Activated CD4-positive, alpha-beta T cell treated with anti-CD3 and anti-CD28 coated beads, Interleukin-10, Interleukin-2, amounts not matched to agents 100 ng/mL and 50 ng/mL, durations not matched to agents 16 hours and 8 hours (primary cell): ENCODE measurements around the gene PHRF1.
A peak's percentile ranks its signal among the peaks of the same experiment; 100 is the strongest.
"Not testable (repeated sequence)": the region's sequence is repeated elsewhere in the genome, so short reads cannot be mapped to it uniquely, and the experiment has no call there.

Source experiments
- DNase-seq: peaks from one replicate; pipeline ENCODE4 v3.0.0-alpha.2; 2020

The PHRF1 gene

DNA sequence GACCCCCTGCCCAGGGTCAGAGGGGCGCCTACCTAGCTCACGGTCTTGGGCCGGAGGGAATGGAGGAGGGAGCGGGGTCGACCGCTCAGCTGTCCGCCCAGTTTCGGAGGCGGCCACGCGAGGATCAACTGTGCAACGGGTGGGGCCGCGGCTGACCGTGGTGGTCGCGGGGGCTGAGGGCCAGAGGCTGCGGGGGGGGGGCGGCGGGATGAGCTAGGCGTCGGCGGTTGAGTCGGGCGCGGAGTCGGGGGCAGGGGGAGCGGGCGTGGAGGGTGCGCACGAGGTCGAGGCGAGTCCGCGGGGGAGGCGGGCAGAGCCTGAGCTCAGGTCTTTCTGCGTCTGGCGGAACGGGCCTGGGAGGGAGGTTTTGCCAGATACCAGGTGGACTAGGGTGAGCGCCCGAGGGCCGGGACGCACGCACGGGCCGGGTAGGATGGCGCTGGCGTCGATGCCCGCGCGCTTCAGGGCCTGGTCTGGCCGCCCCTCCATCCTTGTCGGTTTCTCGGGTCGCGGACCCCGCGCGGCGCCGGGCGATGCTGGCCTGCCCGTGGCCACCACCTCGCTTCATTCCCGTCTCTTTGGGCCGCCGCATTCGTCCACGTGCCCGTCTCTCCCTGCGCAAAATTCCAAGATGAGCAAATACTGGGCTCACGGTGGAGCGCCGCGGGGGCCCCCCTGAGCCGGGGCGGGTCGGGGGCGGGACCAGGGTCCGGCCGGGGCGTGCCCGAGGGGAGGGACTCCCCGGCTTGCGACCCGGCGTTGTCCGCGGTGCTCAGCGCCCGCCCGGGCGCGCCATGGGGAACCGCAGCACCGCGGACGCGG is 60.5 kb downstream of the PHRF1 start, which contains the start of gene DRD4:
DRD4 (plus strand) TSS at position 759 of the 822 bp plus-strand sequence; CDS start at position 795, 36 bp downstream.
- DNase-seq = no peak

DNA sequence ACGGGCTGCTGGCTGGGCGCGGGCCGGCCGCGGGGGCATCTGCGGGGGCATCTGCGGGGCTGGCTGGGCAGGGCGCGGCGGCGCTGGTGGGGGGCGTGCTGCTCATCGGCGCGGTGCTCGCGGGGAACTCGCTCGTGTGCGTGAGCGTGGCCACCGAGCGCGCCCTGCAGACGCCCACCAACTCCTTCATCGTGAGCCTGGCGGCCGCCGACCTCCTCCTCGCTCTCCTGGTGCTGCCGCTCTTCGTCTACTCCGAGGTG is 61.0 kb downstream of the PHRF1 start:
- DNase-seq = no peak

DNA sequence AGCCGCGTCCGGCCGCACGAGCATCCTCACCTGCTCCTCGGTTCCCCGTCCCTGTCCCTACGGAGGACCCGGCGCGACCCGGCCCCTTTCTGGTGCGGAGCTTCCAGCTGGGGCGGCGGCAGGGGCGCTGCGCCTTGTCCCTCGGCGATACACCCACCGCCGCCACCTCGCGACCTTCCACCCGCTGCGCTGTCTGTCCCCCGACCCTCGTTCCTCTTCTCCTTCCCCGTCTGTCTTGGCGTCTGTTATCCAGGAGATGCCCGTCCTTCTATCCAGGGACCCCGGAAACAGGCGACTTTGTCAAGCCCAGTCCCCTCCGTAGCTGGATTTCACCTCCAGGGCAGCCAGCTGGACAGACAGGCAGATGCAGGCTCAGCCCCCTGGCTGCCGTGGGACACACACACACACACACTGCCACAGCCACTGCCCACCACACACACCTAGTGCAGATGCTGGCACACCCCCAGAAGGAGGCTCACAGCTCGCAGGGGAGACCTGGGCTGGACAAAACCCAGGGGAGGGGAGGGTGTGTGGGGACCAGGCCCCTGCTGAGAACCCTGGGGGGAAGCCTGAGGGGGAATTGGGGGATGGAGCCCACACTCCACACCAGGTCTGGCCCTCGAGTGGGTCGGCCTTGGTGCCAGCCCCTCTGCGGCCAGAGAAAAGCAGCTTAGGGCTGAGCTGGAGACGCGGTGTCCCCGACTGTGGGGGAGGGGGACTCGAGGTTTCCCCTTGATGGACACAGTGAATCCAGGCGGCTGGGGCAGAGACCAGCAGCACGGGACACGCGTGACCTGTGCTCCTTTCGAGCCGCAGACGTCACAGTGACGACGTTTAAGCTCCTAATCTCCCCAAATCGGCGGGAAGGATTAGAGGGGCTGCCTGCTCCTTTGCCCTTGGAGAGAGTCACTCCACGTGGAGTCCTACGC is 61.6 kb downstream of the PHRF1 start:
- no peak for DNase-seq

DNA sequence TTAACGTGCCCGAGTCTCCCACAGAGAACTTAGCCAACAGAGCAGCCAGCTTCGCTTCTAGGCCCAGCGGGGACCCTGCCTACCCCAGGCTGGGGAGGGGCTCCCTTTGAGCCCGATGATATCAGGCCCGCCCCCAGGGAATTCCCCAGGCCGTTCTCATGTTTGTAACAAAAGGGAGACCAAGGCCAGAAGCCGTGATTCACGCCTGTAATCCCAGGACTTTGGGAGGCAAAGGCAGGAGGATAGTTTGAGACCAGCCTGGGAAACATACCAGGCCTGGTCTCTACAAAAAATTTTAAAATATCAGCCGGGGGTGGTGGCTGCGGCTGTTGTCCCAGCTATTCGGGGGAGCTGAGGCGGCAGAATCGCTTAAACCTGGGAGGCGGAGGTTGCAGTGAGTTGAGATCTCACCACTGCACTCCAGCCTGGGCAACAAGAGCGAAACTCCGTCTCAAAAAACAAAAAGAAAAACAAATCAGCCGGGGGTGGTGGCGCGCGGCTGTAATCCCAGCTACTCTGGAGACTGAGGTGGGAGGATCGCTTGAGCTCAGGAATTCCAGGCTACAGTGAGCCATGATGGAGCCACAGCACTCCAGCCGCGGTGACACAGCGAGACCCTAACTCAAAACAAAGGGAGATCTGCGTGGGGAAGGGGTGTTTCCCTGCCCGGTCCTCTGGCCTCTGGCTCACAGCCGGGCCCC is 62.5 kb downstream of the PHRF1 start:
- DNase-seq = no peak

DNA sequence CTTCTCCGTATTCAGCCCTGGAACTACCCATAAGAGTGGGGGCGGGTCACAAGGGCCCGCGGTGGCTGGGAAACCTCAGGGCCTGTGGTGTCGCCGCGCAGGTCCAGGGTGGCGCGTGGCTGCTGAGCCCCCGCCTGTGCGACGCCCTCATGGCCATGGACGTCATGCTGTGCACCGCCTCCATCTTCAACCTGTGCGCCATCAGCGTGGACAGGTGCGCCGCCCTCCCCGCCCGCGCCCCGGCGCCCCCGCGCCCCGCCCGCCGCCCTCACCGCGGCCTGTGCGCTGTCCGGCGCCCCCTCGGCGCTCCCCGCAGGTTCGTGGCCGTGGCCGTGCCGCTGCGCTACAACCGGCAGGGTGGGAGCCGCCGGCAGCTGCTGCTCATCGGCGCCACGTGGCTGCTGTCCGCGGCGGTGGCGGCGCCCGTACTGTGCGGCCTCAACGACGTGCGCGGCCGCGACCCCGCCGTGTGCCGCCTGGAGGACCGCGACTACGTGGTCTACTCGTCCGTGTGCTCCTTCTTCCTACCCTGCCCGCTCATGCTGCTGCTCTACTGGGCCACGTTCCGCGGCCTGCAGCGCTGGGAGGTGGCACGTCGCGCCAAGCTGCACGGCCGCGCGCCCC is 63.2 kb downstream of the PHRF1 start:
- DNase-seq = no peak

DNA sequence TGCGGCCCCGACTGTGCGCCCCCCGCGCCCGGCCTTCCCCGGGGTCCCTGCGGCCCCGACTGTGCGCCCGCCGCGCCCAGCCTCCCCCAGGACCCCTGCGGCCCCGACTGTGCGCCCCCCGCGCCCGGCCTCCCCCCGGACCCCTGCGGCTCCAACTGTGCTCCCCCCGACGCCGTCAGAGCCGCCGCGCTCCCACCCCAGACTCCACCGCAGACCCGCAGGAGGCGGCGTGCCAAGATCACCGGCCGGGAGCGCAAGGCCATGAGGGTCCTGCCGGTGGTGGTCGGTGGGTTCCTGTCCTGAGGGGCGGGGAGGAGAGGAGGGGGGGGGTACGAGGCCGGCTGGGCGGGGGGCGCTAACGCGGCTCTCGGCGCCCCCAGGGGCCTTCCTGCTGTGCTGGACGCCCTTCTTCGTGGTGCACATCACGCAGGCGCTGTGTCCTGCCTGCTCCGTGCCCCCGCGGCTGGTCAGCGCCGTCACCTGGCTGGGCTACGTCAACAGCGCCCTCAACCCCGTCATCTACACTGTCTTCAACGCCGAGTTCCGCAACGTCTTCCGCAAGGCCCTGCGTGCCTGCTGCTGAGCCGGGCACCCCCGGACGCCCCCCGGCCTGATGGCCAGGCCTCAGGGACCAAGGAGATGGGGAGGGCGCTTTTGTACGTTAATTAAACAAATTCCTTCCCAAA is 63.9 kb downstream of the PHRF1 start:
- no peak for DNase-seq

DNA sequence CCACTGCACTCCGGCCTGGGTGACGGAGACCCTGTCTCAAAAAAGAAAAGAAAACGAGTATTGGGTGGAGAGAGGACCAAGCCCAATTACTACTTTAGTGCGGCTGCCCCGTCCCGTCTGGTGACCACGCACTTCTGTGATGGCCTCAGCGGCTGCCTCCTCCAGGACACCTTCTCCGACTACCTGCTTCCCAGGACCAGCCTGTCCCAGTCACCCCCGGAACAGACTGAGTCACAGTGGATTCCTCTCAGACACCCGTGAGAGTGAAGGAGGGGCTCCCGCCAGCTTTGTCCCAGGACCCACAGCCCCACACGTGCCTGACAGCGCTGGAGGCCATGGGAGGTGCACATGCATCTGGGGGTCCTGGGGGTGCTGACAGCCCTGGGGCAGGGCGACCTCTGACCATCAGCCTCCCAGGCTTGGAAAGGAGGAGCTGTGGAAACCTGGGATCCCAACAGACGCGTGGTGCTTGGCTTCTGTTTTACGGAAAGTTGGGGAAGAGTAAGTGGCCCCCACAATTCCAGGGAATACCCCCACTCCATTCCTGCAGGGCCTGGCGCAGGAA is 65.6 kb downstream of the PHRF1 start:
- DNase-seq = no peak

DNA sequence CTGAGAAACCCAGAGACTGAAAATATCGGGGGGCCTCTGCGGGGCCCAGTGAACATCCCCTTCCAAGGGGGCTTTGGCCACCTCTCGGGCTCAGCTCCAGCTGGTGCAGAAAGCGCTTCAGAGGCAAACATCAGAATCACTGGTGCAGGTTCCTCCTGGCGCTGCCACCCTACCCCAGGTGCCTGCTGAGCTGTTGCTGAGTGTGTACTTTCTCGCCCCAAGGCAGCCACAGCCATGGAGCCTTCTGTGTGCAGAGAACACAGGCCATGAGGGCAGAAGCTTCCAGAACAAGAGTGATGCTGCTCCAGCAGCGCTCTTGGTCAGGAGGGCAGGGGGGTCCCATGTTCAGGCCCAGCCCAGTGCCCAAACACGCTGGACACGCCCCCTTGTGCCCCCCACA is 67.1 kb downstream of the PHRF1 start:
- no peak for DNase-seq

DNA sequence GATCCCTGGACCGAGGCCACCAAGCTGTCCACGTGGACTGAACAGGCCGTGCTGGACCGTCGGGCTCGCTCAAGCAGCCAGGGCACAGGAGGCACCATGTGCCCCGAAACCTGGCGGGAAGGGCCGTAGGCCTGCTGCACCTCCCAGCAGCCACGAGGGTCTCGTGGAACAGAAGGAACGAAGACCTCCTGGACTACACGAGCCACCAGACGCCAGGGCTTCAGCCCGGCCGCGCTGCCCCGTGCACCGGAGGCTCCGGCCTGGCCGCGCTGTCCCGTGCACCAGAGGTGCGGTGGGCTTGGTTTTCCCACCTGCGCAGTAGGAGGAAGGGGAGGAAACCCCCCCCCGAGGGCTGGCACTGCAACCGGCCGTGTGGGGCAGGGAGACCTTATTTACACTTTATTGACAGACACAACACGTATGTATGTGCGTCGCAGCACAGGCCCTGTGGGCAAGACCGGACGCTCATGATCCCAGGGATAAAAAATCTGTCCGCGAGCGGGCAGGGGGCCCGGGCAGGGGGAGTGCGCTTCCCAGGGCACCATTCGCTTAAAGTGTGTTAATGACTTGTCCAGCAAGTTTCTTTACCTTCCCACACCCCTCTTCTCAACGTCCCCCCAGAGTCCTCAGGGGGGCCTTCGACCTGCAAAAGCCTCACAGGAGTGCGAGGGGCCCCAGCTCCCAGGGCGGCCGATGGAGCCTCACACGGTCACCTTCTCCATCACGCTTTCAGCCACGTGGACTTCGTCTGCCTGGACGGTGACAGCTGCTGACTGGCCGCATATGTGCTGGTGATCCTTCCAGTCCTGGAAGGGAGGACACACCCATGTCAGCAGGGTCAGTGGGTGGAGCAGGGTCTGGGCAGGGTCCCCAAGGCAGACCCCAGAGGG is 67.8 kb downstream of the PHRF1 start:
- no peak for DNase-seq

DNA sequence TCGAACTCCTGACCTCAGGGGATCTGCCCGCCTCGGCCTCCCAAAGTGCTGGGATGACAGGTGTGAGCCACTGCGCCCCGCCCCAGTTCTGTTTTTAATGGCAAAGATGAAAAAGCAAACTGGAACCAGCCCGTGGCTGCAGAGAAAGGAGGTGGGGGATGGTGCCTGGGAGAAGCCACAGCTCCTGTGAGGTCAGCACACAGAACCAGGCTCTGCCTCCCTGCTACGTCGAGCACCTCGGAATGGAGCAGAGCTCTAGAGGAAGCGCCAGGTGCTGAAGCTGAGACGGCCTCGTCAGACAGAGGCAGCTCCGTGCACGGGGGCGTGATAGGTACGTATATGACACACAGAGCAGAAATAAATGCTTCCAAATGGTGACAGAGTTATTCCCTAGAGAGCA is 69.3 kb downstream of the PHRF1 start:
- DNase-seq = peak; percentile 35

DNA sequence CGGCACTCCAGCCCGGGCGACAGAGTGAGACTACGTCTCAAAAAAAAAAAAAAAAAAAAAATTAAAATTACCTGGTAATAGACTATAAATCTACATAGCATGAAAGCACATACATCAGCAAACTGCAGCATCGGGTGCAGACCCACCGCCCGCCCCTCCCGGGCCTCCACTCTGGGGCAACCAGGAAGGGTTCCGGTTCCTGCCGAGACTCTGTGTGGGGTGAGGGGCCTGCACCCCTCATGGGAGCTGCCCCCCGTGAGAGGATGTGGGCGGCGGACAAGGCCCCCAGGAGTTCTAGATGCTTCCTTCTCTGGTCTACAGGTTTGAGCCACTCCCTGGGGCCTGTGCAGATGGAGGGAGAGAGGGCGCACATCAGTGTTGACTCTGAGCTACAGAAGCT is 69.9 kb downstream of the PHRF1 start:
- DNase-seq = no peak

DNA sequence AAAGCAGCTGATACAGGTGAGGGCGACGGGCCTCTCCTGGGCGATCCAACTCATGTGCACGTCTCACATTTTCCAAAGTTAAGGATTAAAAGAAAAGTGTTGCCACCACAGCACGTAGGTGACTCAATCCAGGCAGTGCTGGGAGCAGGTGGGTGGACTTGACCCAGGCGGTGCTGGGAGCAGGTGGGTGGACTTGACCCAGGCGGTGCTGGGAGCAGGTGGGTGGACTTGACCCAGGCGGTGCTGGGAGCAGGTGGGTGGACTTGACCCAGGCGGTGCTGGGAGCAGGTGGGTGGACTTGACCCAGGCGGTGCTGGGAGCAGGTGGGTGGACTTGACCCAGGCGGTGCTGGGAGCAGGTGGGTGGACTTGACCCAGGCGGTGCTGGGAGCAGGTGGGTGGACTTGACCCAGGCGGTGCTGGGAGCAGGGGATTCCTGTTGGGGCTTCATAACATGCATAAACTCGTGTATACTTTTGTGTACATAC is 71.4 kb downstream of the PHRF1 start:
- DNase-seq = not testable (repeated sequence)

DNA sequence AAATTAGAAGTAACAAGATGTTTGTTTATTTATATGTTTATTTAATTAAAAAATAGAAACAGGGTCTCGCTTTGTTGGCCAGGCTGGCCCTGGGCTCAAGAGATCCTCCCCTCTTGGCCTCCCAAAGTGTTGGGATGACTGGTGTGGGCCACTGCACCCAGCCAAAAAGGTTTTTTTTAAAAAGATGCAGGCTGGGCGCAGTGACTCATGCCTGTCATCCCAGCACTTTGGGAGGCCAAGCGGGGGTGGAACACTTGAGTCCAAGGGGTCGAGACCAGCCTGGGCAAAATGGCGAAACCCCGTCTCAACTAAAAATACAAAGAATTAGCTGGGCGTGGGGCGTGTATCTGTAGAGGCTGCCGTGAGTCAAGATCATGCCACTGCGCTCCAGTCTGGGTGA is 74.2 kb downstream of the PHRF1 start:
- no peak for DNase-seq

DNA sequence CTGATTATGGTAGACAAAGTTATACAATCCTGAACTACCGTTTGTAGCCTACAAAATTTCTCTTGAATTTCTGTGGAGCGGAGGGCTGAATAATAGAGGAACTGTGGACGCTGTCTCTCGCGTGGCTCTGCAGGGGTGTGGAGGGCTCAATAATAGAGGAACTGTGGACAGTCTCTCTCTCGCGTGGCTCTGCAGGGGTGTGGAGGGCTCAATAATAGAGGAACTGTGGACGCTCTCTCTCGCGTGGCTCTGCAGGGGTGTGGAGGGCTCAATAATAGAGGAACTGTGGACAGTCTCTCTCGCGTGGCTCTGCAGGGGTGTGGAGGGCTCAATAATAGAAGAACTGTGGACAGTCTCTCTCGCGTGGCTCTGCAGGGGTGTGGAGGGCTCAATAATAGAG is 76.9 kb downstream of the PHRF1 start:
- not testable (repeated sequence) for DNase-seq

DNA sequence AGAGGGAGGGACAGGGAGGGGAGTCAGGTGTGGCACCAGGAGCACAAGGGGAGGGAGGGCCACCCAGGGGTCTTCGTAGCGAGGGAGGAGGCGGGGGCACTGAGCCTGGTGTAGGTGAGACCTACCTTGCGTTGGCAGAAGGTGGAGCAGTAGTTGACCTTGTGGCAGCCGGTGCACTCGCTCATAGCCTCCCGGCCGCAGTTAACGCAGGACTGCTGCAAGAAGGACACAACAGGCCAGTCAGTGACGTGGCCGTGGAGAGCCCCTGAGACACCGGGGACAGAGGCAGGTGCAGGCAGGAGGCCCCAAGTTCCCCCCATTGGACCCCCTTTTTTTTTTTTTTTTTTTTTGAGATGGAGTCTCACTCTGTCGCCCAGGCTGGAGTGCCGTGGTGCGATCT is 77.6 kb downstream of the PHRF1 start:
- DNase-seq = no peak

DNA sequence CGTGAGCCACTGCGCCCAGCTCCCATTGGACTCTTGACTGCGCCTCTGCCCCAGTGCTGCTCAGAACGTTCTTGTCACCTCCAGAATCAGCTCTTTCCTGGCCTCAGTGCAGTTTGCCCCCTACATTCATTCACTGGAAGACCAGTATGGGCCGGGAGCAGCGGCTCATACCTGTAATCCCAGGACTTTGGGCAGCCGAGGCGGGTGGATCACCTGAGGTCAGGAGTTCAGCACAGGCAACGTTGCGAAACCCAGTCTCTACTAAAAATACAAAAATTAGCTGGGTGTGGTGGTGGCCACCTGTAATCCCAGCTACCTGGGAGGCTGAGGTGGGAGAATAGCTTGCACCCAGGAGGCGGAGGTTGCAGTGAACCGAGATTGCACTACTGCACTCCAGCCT is 78.2 kb downstream of the PHRF1 start:
- DNase-seq = not testable (repeated sequence)

DNA sequence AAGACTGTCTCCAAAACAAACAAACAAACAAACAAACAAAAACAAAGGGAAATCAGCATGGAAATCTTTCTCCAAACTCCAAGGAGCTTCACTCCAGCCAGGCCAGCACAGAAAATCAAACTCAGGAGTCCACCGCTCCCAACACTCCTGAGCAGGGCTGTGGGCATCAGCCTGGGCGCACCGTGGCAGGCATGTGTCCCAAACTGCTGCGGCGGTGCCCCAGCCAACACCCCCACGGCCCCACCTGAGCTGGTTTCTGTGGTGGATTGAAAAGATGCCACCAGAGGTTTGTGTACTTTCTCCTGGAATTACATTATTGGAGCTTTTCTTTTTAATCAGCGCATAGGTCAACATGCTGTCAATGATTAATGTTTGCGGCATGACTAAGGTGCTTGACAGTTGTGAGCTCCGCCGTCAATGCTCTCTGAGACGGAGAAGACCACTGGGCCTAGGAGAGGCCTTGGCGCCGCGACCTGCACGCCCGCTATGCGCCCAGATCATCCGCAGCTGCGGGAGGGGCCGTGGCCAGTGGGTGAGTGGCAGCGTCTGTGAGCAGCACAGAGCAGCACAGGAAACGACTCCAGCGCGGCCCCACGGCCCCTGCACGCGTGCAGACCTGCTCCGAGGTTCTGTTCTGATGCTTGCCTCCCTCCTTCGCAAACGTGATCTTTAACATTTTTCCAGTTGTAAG is 78.9 kb downstream of the PHRF1 start:
- no peak for DNase-seq

DNA sequence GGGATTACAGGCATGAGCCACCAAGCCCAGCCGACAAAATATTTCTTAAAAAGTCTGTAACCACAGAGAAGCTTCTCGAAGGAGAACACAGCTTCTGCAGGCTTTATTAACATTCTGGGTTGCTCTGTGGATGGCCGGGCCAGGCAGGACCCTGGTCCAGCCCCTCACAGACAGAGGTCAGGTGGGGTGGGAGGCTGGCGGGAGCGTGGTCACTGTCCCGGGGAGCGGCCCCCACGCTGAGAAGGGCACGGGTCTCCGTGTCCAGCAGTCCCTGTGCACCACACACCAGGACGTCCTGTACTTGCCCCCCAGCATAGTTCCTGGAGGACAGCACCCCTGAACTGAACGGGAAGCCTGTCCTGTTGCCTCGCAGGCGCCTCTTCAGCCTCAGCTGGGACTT is 80.2 kb downstream of the PHRF1 start:
- no peak for DNase-seq

DNA sequence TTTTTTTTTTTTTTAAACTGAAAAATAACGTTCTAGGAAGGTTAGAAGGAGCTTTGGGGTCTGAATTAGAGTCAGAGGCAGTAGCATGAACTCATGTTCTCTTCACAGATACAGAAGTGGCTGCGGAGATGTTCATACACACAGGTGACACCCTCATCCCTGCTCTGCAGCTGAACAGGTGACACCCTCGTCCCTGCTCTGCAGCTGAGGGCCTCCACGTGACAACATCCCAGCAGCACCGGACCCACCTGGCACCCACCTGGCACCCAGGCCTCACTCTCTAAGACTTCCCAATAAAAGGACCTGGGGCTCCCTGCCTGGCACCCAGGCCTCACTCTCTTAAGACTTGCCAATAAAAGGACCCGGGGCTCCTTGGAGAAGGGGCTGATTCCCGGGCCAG is 80.6 kb downstream of the PHRF1 start:
- no peak for DNase-seq

DNA sequence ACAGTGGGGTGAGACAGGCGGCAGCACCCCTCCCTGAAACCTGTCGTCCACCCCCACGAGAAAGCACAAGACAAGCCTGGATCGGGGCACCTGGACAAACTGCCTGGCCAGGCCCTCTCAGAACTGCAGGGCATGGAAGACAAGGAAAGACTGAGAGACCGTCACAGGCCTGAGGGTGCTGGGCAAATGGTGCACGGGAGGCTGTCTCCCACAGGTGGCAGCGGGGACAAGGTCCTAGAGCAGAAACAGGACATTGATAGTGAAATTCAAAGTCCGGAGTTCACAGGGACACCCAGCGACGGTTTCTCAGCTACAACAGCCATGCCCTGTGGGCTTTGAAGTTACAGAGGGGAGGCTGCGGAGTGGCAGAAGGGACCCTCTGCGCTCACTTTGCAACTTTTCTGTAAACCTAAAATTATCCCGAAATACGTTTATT is 81.4 kb downstream of the PHRF1 start:
- DNase-seq = no peak
